B cell (primary cell): ENCODE data around the gene COQ7. TPM values are rescaled to one million over a fixed set of nuclear protein-coding genes. Genes with fewer than 3 reads are reported as not detected.

ENCODE experiments used
- ATAC-seq: fragments of 200-7000 bp; cut with Tn5 transposase; one replicate; pipeline ENCODE4 v1.10.0; 2021; ENCODE audit warnings: low read depth, mild to moderate bottlenecking, moderate number of reproducible peaks, moderate library complexity
- CTCF ChIA-PET: fragments of 350-600 bp; sonication (Branson Sonifier 250); formaldehyde crosslinking; loops from one replicate; lab custom pipeline; 2021; ENCODE audit warnings: antibody characterized with exemption, inconsistent platforms; lab: Charles Lee
- POLR2A ChIA-PET: fragments of 350-600 bp; sonication (Branson Sonifier 250); formaldehyde crosslinking; loops from one replicate; lab custom pipeline; 2021; ENCODE audit warnings: antibody characterized with exemption; lab: Charles Lee
- DNase-seq: peaks from one replicate; pipeline ENCODE4 v3.0.0; 2013
- H2AFZ ChIP-seq: 2 replicates; pipeline ENCODE4 v1.6.1; 2012; ENCODE audit warnings: mild to moderate bottlenecking, low read depth, low read length; ENCODE audit not compliant: insufficient read depth, poor library complexity, severe bottlenecking
- H3K27ac ChIP-seq, 2 donors: 1 replicate in 1 of 2; 2 replicates in 1 of 2; pipeline ENCODE4 v1.5.1; 2012 to 2013; ENCODE audit warnings: low read length in 2 of 2, mild to moderate bottlenecking in 2 of 2, moderate library complexity in 1 of 2
- H3K27me3 ChIP-seq, 4 experiments: fragments of 200-600 bp in 1 of 4; sonication (generic) in 1 of 4; replicated peaks in 1 of 4; 1 replicate in 2 of 4; 2 replicates in 2 of 4; pipeline versions ENCODE4 v1.6.1 to v1.7.0; 2013 to 2016; ENCODE audit warnings: low read length in 3 of 4, mild to moderate bottlenecking in 2 of 4, mixed read lengths in 1 of 4, moderate library complexity in 1 of 4; ENCODE audit not compliant: insufficient read depth in 4 of 4, control insufficient read depth in 3 of 4; ENCODE audit errors: control extremely low read depth in 1 of 4
- H3K36me3 ChIP-seq, 2 experiments: replicated peaks in 1 of 2; 1 replicate in 1 of 2; 2 replicates in 1 of 2; pipeline versions ENCODE4 v1.6.1 to v1.7.1; 2013; ENCODE audit warnings: low read length in 1 of 2; ENCODE audit not compliant: insufficient read depth in 2 of 2, control insufficient read depth in 1 of 2; ENCODE audit errors: control extremely low read depth in 1 of 2, extremely low read depth in 1 of 2
- H3K4me1 ChIP-seq, 2 donors: fragments of 200-600 bp in 1 of 2; sonication (generic) in 1 of 2; 1 replicate in 1 of 2; 2 replicates in 1 of 2; pipeline versions ENCODE4 v1.5.1 to v1.6.1; 2013 to 2017; ENCODE audit warnings: low read length in 2 of 2; ENCODE audit not compliant: control insufficient read depth in 2 of 2, insufficient read depth in 2 of 2
- H3K4me2 ChIP-seq: replicated peaks from 2 replicates; pipeline ENCODE3; 2012; ENCODE audit warnings: mild to moderate bottlenecking, low read depth, low read length; ENCODE audit not compliant: poor library complexity, severe bottlenecking
- H3K4me3 ChIP-seq, 5 experiments: fragments of 200-600 bp in 1 of 5; sonication (generic) in 1 of 5; 1 replicate in 3 of 5; 2 replicates in 2 of 5; pipeline versions ENCODE4 v1.5.1 to v1.7.0; 2011 to 2016; ENCODE audit warnings: low read length in 4 of 5, mild to moderate bottlenecking in 4 of 5, low read depth in 2 of 5, control low read depth in 1 of 5, moderate library complexity in 1 of 5; ENCODE audit not compliant: insufficient read depth in 1 of 5; ENCODE audit errors: control extremely low read depth in 1 of 5, extremely low read depth in 1 of 5
- H3K79me2 ChIP-seq: fragments of 200-600 bp; sonication (generic); one replicate; pipeline ENCODE4 v1.6.0; 2016; ENCODE audit warnings: low read length; ENCODE audit not compliant: control insufficient read depth, insufficient read depth
- H3K9ac ChIP-seq: fragments of 200-600 bp; sonication (generic); 2 replicates; pipeline ENCODE4 v1.6.1; 2017; ENCODE audit warnings: mild to moderate bottlenecking, low read length, moderate library complexity
- H3K9me3 ChIP-seq, 3 donors: one replicate each; pipeline versions ENCODE4 v1.6.1 to v1.7.1; 2013; ENCODE audit warnings: low read length in 2 of 3; ENCODE audit not compliant: control insufficient read depth in 2 of 3, insufficient read depth in 1 of 3; ENCODE audit errors: control extremely low read depth in 1 of 3
- H4K20me1 ChIP-seq: 2 replicates; pipeline ENCODE4 v1.6.0; 2012; ENCODE audit warnings: mild to moderate bottlenecking, low read length; ENCODE audit not compliant: insufficient read depth, control insufficient read depth, poor library complexity, severe bottlenecking
- H3K27ac Mint-ChIP-seq: one replicate; pipeline ENCODE4 v1.8.0; 2021; ENCODE audit warnings: mixed read lengths
- H3K27me3 Mint-ChIP-seq: one replicate; pipeline ENCODE4 v1.8.0; 2021; ENCODE audit warnings: mixed read lengths
- H3K4me1 Mint-ChIP-seq: one replicate; pipeline ENCODE4 v1.8.0; 2021; ENCODE audit warnings: mixed read lengths
- H3K4me3 Mint-ChIP-seq: one replicate; pipeline ENCODE4 v1.8.0; 2021; ENCODE audit warnings: mixed read lengths
- H3K9me3 Mint-ChIP-seq: one replicate; pipeline ENCODE4 v1.8.0; 2022; ENCODE audit warnings: mixed read lengths; ENCODE audit not compliant: insufficient read depth
- CTCF ChIP-seq: fragments of 200-600 bp; IDR thresholded peaks from one replicate; pipeline ENCODE4 v1.8.0; 2022; ENCODE audit warnings: antibody characterized with exemption, mild to moderate bottlenecking
- EZH2 ChIP-seq: IDR thresholded peaks from 2 replicates; pipeline ENCODE4 v1.6.1; 2012; ENCODE audit warnings: borderline replicate concordance, low read depth, mild to moderate bottlenecking, moderate library complexity, low read length; ENCODE audit not compliant: insufficient read depth, poor library complexity, severe bottlenecking
- WGBS: methylation state at CpG from one replicate; pipeline ENCODE4 v1.1.5; 2013; ENCODE audit warnings: missing lambda C conversion rate; ENCODE audit not compliant: insufficient coverage; 5-methylcytosine and 5-hydroxymethylcytosine counted together
- intact Hi-C: fragments of 100-400 bp; cut with micrococcal nuclease; formaldehyde crosslinking; loops from one replicate; pipeline ENCODE4 v1.10.0; 2022
- polyA plus RNA-seq: library from polyadenylated mRNA; depleted of rRNA; stranded (reverse); fragments of >200 nt; gene quantifications from 2 replicates; pipeline ENCODE4 v1.2.3, GENCODE V29; 2012
- total RNA-seq, 2 donors: library from RNA; stranded (reverse); fragments of 120-200 nt in 1 of 2; gene quantifications; 1 replicate in 1 of 2; 2 replicates in 1 of 2; pipeline versions ENCODE4 v1.2.3 to v1.2.4, GENCODE V29; 2013 to 2022

Gene COQ7
- total and polyA plus RNA-seq, 2 donors (not counting 1 experiment from before 2014, with no cell fraction given), result 8.1 to 19.4 TPM

- Mint-ChIP-seq H3K27ac (no peak overlapping the region), H3K9me3 (no peaks in the 10 kb centered on the region), H3K27me3 (peaks cover 19% of the 10 kb centered on the region), H3K4me1 (peaks cover 6% of the 10 kb centered on the region), H3K4me3 (no peak overlapping the region)
- H3K4me3 ChIP-seq, result no peak overlapping the region
- H3K4me2 ChIP-seq, result no peak overlapping the region
- peaks cover 0 to 5% (median 0%) of the 10 kb centered on the region in 4 experiments for H3K27me3 ChIP-seq
- no peaks in the 10 kb centered on the region for H3K9me3 ChIP-seq
- no peak overlapping the region for H2AFZ ChIP-seq
- POLR2A ChIA-PET, result no interaction called here
- intact Hi-C loops, result no loop called here
- H3K79me2 ChIP-seq, result no peaks in the 10 kb centered on the region
- ATAC-seq, result no peak
- TF ChIP-seq CTCF (no peak), EZH2 (no peak)
- H3K9ac ChIP-seq, result no peak overlapping the region
- no CpG with 5 or more reads among the region's 4 CpGs for WGBS
- no peaks in the 10 kb centered on the region for H4K20me1 ChIP-seq
- no peak overlapping the region for H3K27ac ChIP-seq
- CTCF ChIA-PET, result no interaction called here
- peaks cover 0 to 5% of the 10 kb centered on the region in 2 donors for H3K4me1 ChIP-seq
- H3K36me3 ChIP-seq, result no peaks in the 10 kb centered on the region
- DNase-seq, result no peak
Measured at GRCh38 chr16:19062706-19063105, 4.7 kb upstream of the COQ7 start.

GRCh38 chr16:19066988-19067348 is 446 bp upstream of the COQ7 start:
- H3K4me1 ChIP-seq, result peaks cover 8 to 14% of the 10 kb centered on the region in 2 donors
- H3K4me3 ChIP-seq, result peak overlapping the region in 3 of 5 experiments; percentile 78 to 91 (median 80)
- peak overlapping the region; percentile 98 for H3K9ac ChIP-seq
- ATAC-seq, result no peak
- no peaks in the 10 kb centered on the region for H3K9me3 Mint-ChIP-seq
- TF ChIP-seq EZH2 (no peak), CTCF (no peak)
- H3K79me2 ChIP-seq, result no peaks in the 10 kb centered on the region
- H3K27ac ChIP-seq, result peak overlapping the region; percentile 99 to 100
- peak overlapping the region; percentile 84 for H3K4me2 ChIP-seq
- H3K9me3 ChIP-seq, result no peaks in the 10 kb centered on the region
- H4K20me1 ChIP-seq, result no peaks in the 10 kb centered on the region
- H3K4me3 Mint-ChIP-seq, result peak overlapping the region; percentile 91
- H2AFZ ChIP-seq, result peak overlapping the region; percentile 87
- no CpG with 5 or more reads among the region's 9 CpGs for WGBS
- CTCF ChIA-PET, result interaction anchor here (0.6 to 1.3 kb wide), 6 partner anchors 19 to 458 kb away, joined by 3 to 11 read pairs (median 4); partner anchors contain the start of gene ARL6IP1
- peaks cover 14% of the 10 kb centered on the region for H3K4me1 Mint-ChIP-seq
- H3K27me3 ChIP-seq, result no peaks in the 10 kb centered on the region
- no peak for DNase-seq
- peak overlapping the region; percentile 99 for H3K27ac Mint-ChIP-seq
- peaks cover 8% of the 10 kb centered on the region for H3K27me3 Mint-ChIP-seq
- POLR2A ChIA-PET, result interaction anchor here (1.0 to 1.7 kb wide), 4 partner anchors 19 to 488 kb away, joined by 3 to 11 read pairs (median 6); partner anchors contain the start of genes RPS15A and VPS35L
- intact Hi-C loops, result loop anchor here (1.0 to 5.0 kb wide), 2 partner anchors 100 to 456 kb away; partner anchors contain the start of genes CCP110 and SYT17
- H3K36me3 ChIP-seq, result no peaks in the 10 kb centered on the region
